Uterus (tissue), 4 donors: ENCODE measurements around the gene TMIGD2. TPM values are rescaled to one million over a fixed set of nuclear protein-coding genes. Genes with fewer than 3 reads are reported as not detected.
"Not testable (repeated sequence)": the region's sequence is repeated elsewhere in the genome, so short reads cannot be mapped to it uniquely, and the experiment has no call there.

Source experiments
- DNase-seq, 2 donors: peaks; one replicate each; pipeline ENCODE4 v3.0.0-alpha.2; 2019 to 2020
- H3K27ac ChIP-seq, 2 donors: fragments of 200-600 bp; sonication (generic); 1 replicate in 1 of 2; 2 replicates in 1 of 2; pipeline ENCODE4 v1.5.1; 2016 to 2018
- H3K27me3 ChIP-seq, 2 donors: fragments of 200-600 bp; sonication (generic); one replicate each; pipeline ENCODE4 v1.5.1; 2018 to 2019; ENCODE audit warnings: control low read depth in 1 of 2
- H3K36me3 ChIP-seq, 2 donors: fragments of 200-600 bp; sonication (generic); one replicate each; pipeline ENCODE4 v1.5.1; 2019; ENCODE audit warnings: control low read depth in 1 of 2
- H3K4me1 ChIP-seq, 2 donors: fragments of 200-600 bp; sonication (generic); one replicate each; pipeline ENCODE4 v1.5.1; 2018 to 2019; ENCODE audit warnings: control low read depth in 1 of 2
- H3K4me3 ChIP-seq, 2 donors: fragments of 200-600 bp; sonication (generic); 1 replicate in 1 of 2; 2 replicates in 1 of 2; pipeline ENCODE4 v1.5.1; 2018 to 2019; ENCODE audit warnings: mild to moderate bottlenecking in 1 of 2
- H3K9me3 ChIP-seq, 2 donors: fragments of 200-600 bp; sonication (generic); one replicate each; pipeline ENCODE4 v1.5.1; 2019; ENCODE audit warnings: control low read depth in 1 of 2
- CTCF ChIP-seq, 4 experiments: fragments of 200-600 bp in 2 of 4; fragments of 450-650 bp in 2 of 4; sonication (generic) in 2 of 4; IDR thresholded peaks; one replicate each; pipeline ENCODE4 v1.5.1; 2016 to 2019; ENCODE audit warnings: antibody characterized with exemption in 4 of 4, mild to moderate bottlenecking in 2 of 4, moderate library complexity in 1 of 4
- POLR2A ChIP-seq, 2 donors: fragments of 450-650 bp; IDR thresholded peaks; one replicate each; pipeline ENCODE4 v1.6.1; 2016; ENCODE audit warnings: antibody characterized with exemption in 2 of 2, mild to moderate bottlenecking in 1 of 2, moderate library complexity in 1 of 2
- intact Hi-C: fragments of 100-400 bp; cut with DNase I; formaldehyde crosslinking; loops from one replicate; pipeline ENCODE4 v1.15.1; 2023; ENCODE audit warnings: low total_unique reads
- total RNA-seq, 4 donors: library from RNA; depleted of rRNA in 3 of 4; stranded (reverse); fragments of >200 nt in 3 of 4; gene quantifications; one replicate each; pipeline versions ENCODE4 v1.1.0 to v1.2.4, GENCODE V29; 2014 to 2023
- donor health status: DM: yes; HTN: yes; CAD: no.

Gene TMIGD2
- total RNA-seq, 4 donors from 2014 or later: 0.97 TPM; not detected in 3

- Histone ChIP-seq H3K4me1 (no peaks in the 10 kb centered on the region), H3K27ac (no peak overlapping the region), H3K36me3 (no peaks in the 10 kb centered on the region), H3K27me3 (no peaks in the 10 kb centered on the region), H3K4me3 (no peak overlapping the region), H3K9me3 (no peaks in the 10 kb centered on the region)
- TF ChIP-seq CTCF (IDR thresholded peaks at IDR 0.05): no peak
- no peak for DNase-seq
- intact Hi-C loops: no loop called here
Measured at GRCh38 chr19:4292515-4292914, 9.7 kb downstream of the TMIGD2 start.

- no peak overlapping the region for H3K4me3 ChIP-seq
- TF ChIP-seq CTCF (IDR thresholded peaks at IDR 0.05): no peak
- TF ChIP-seq POLR2A (IDR thresholded peaks at IDR 0.05): no peak
- H3K36me3 ChIP-seq: no peaks in the 10 kb centered on the region
- intact Hi-C loops: no loop called here
- no peak overlapping the region for H3K27ac ChIP-seq
- no peaks in the 10 kb centered on the region for H3K27me3 ChIP-seq
- no peaks in the 10 kb centered on the region for H3K4me1 ChIP-seq
- DNase-seq: no peak
- H3K9me3 ChIP-seq: no peaks in the 10 kb centered on the region
Measured at GRCh38 chr19:4291184-4291732, 10.9 kb downstream of the TMIGD2 start.

- Histone ChIP-seq H3K4me1 (no peaks in the 10 kb centered on the region), H3K27ac (no peak overlapping the region), H3K36me3 (no peaks in the 10 kb centered on the region), H3K27me3 (peaks cover 0 to 9% of the 10 kb centered on the region in 2 donors), H3K4me3 (no peak overlapping the region), H3K9me3 (no peaks in the 10 kb centered on the region)
- intact Hi-C loops: no loop called here
- TF ChIP-seq POLR2A (IDR thresholded peaks at IDR 0.05) (no peak), CTCF (IDR thresholded peaks at IDR 0.05) (no peak)
- DNase-seq: no peak
Measured at GRCh38 chr19:4288091-4288777, 14.0 kb downstream of the TMIGD2 start.

- H3K4me1 ChIP-seq, DNase-seq, H3K27ac ChIP-seq, intact Hi-C loops, H3K4me3 ChIP-seq, H3K9me3 ChIP-seq, H3K36me3 ChIP-seq: not testable (repeated sequence)
- H3K27me3 ChIP-seq: peaks cover 0 to 15% of the 10 kb centered on the region in 2 donors
Measured at GRCh38 chr19:4286141-4286540, 16.0 kb downstream of the TMIGD2 start.

GRCh38 chr19:4284974-4285373 is 17.2 kb downstream of the TMIGD2 start:
- intact Hi-C loops: no loop called here
- no peak for DNase-seq

More at GRCh38 chr19:4284974-4285373, 17.2 kb downstream of the TMIGD2 start:
- Histone ChIP-seq H3K4me3 (no peak overlapping the region), H3K4me1 (no peaks in the 10 kb centered on the region), H3K27ac (no peak overlapping the region), H3K9me3 (no peaks in the 10 kb centered on the region), H3K36me3 (no peaks in the 10 kb centered on the region), H3K27me3 (peaks cover 3 to 27% of the 10 kb centered on the region in 2 donors)
- TF ChIP-seq POLR2A (IDR thresholded peaks at IDR 0.05): no peak
- no peak for TF ChIP-seq CTCF (IDR thresholded peaks at IDR 0.05)
